ENCODE results near the gene MARCHF7. TPM values are rescaled to one million over a fixed set of nuclear protein-coding genes. Genes with fewer than 3 reads are reported as not detected.
A peak's percentile ranks its signal among the peaks of the same experiment; 100 is the strongest.

Gene MARCHF7
- total RNA-seq, 2 donors from 2014 or later, result 70.6 to 79.5 TPM

- no peaks in the 10 kb centered on the region for H3K27me3 ChIP-seq
- no peak overlapping the region for H3K27ac ChIP-seq
- peaks cover 0 to 16% of the 10 kb centered on the region in 2 donors for H3K4me1 ChIP-seq
- H3K9me3 ChIP-seq, result no peaks in the 10 kb centered on the region
- no peak for TF ChIP-seq CTCF (IDR thresholded peaks at IDR 0.05)
- H3K4me3 ChIP-seq, result no peak overlapping the region
- no peaks in the 10 kb centered on the region for H3K36me3 ChIP-seq
- DNase-seq (ENCODE audit: low spot score), result no peak
Measured at GRCh38 chr2:159708066-159708760, 4.1 kb upstream of the MARCHF7 start.

GRCh38 chr2:159710601-159711180 lies 1.6 kb upstream of the MARCHF7 start:
- Histone ChIP-seq H3K9me3 (no peaks in the 10 kb centered on the region), H3K36me3 (peaks cover 5% of the 10 kb centered on the region), H3K27ac (peak overlapping the region in 1 of 2 donors; percentile 99), H3K4me1 (peaks cover 0 to 37% of the 10 kb centered on the region in 2 donors), H3K27me3 (no peaks in the 10 kb centered on the region), H3K4me3 (no peak overlapping the region)
- no peak for DNase-seq (ENCODE audit: low spot score)
- no peak for TF ChIP-seq CTCF (IDR thresholded peaks at IDR 0.05)

- Histone ChIP-seq H3K4me1 (peaks cover 0 to 46% of the 10 kb centered on the region in 2 donors), H3K9me3 (no peaks in the 10 kb centered on the region), H3K4me3 (peak overlapping the region; percentile 75 to 97), H3K27me3 (no peaks in the 10 kb centered on the region), H3K27ac (peak overlapping the region; percentile 97 to 99), H3K36me3 (peaks cover 14% of the 10 kb centered on the region)
- TF ChIP-seq CTCF (IDR thresholded peaks at IDR 0.05), result no peak
- no peak for DNase-seq (ENCODE audit: low spot score)
Measured at GRCh38 chr2:159711562-159712142, 654 bp upstream of the MARCHF7 start.

GRCh38 chr2:159712929-159713420 lies 669 bp downstream of the MARCHF7 start:
- Histone ChIP-seq H3K9me3 (no peaks in the 10 kb centered on the region), H3K27ac (peak overlapping the region; percentile 97 to 99), H3K4me1 (peaks cover 0 to 59% of the 10 kb centered on the region in 2 donors), H3K27me3 (no peaks in the 10 kb centered on the region), H3K36me3 (peaks cover 18% of the 10 kb centered on the region), H3K4me3 (peak overlapping the region; percentile 75 to 97)
- DNase-seq (ENCODE audit: low spot score), result no peak
- TF ChIP-seq CTCF (IDR thresholded peaks at IDR 0.05), result no peak

- Histone ChIP-seq H3K4me3 (peak overlapping the region; percentile 75 to 97), H3K4me1 (peaks cover 0 to 66% of the 10 kb centered on the region in 2 donors), H3K36me3 (peaks cover 18% of the 10 kb centered on the region), H3K9me3 (no peaks in the 10 kb centered on the region), H3K27ac (peak overlapping the region; percentile 97 to 99), H3K27me3 (no peaks in the 10 kb centered on the region)
- no peak for TF ChIP-seq CTCF (IDR thresholded peaks at IDR 0.05)
- no peak for DNase-seq (ENCODE audit: low spot score)
Measured at GRCh38 chr2:159713631-159714246, 1.4 kb downstream of the MARCHF7 start.
